GM23338 (cell line): ENCODE data around the gene ZNF219.

Source experiments
- CREB1 ChIP-seq: fragments of 250-450 bp; sonication (Bioruptor Pico); IDR thresholded peaks from 2 replicates; pipeline ENCODE4 v1.5.0; 2020; ENCODE audit warnings: low read depth, mild to moderate bottlenecking, moderate library complexity
- CTCF ChIP-seq, 2 experiments: fragments of 200-600 bp in 1 of 2; sonication (generic) in 1 of 2; conservative IDR thresholded peaks; 2 replicates each; pipeline versions ENCODE4 v1.5.1 to v1.6.1; 2016 to 2017; ENCODE audit warnings: antibody characterized with exemption in 2 of 2, low read depth in 2 of 2, mild to moderate bottlenecking in 2 of 2, moderate library complexity in 1 of 2
- ETS1 ChIP-seq: IDR thresholded peaks from 2 replicates; pipeline ENCODE4 v1.6.1; 2016; ENCODE audit warnings: antibody characterized with exemption
- EZH2 ChIP-seq: fragments of 200-600 bp; sonication (generic); IDR thresholded peaks from one replicate; pipeline ENCODE4 v1.8.0; 2017; ENCODE audit warnings: antibody characterized with exemption, mild to moderate bottlenecking, low read depth; ENCODE audit not compliant: unreplicated experiment
- EZH2phosphoT487 ChIP-seq: fragments of 200-600 bp; sonication (generic); IDR thresholded peaks from one replicate; pipeline ENCODE4 v1.8.1; 2018; ENCODE audit warnings: antibody characterized with exemption; ENCODE audit not compliant: unreplicated experiment
- JUNB ChIP-seq: IDR thresholded peaks from one replicate; pipeline ENCODE4 v1.6.1; 2016; ENCODE audit warnings: antibody characterized with exemption; ENCODE audit not compliant: unreplicated experiment
- NANOG ChIP-seq: IDR thresholded peaks from 2 replicates; pipeline ENCODE4 v1.6.1; 2016; ENCODE audit warnings: antibody characterized with exemption, borderline replicate concordance
- POLR2AphosphoS5 ChIP-seq: IDR thresholded peaks from 2 replicates; pipeline ENCODE4 v1.6.1; 2016; ENCODE audit warnings: antibody characterized with exemption, low read depth
- STAT1 ChIP-seq: IDR thresholded peaks from one replicate; pipeline ENCODE4 v1.6.1; 2016; ENCODE audit warnings: antibody characterized with exemption; ENCODE audit not compliant: unreplicated experiment
- ZNF331 ChIP-seq: fragments of 250-450 bp; sonication (Bioruptor Pico); IDR thresholded peaks from 2 replicates; pipeline ENCODE4 v1.5.0; 2020; ENCODE audit warnings: low read depth, mild to moderate bottlenecking, moderate library complexity
- TF ChIP-seq, protein P1 (sequence below): IDR thresholded peaks from one replicate; pipeline ENCODE4 v1.6.1; 2018; ENCODE audit warnings: antibody characterized with exemption; ENCODE audit not compliant: unreplicated experiment

DNA sequence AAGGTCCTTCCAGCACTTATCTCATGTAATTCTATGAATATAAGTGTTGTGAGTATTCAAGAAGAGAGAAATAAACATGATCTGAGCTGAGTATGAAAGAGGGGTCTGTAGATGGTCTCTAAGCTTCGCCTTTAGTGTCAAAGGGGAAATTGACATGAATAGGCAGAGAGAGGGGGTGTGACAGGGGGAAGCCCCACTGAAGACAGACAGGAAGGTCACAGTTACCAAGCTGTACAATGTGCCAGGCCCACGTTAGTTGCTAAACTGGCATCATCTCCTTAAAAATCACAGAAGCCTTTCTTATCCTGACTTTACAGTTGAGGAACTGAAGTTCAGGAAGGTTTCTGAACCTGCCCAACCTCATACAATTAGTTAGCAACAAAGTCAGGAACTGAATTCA, 20.8 kb downstream of the ZNF219 start:
- TF ChIP-seq JUNB (no peak), CTCF (conservative IDR thresholded peaks at IDR 0.05; ENCODE audit: low read depth in 2 of 2) (no peak), EZH2phosphoT487 (no peak), EZH2 (no peak), POLR2AphosphoS5 (no peak), NANOG (no peak), ZNF331 (CRISPR knock-in tag) (no peak), CREB1 (CRISPR knock-in tag) (no peak), ETS1 (no peak), STAT1 (no peak)
- TF ChIP-seq, protein P1, sequence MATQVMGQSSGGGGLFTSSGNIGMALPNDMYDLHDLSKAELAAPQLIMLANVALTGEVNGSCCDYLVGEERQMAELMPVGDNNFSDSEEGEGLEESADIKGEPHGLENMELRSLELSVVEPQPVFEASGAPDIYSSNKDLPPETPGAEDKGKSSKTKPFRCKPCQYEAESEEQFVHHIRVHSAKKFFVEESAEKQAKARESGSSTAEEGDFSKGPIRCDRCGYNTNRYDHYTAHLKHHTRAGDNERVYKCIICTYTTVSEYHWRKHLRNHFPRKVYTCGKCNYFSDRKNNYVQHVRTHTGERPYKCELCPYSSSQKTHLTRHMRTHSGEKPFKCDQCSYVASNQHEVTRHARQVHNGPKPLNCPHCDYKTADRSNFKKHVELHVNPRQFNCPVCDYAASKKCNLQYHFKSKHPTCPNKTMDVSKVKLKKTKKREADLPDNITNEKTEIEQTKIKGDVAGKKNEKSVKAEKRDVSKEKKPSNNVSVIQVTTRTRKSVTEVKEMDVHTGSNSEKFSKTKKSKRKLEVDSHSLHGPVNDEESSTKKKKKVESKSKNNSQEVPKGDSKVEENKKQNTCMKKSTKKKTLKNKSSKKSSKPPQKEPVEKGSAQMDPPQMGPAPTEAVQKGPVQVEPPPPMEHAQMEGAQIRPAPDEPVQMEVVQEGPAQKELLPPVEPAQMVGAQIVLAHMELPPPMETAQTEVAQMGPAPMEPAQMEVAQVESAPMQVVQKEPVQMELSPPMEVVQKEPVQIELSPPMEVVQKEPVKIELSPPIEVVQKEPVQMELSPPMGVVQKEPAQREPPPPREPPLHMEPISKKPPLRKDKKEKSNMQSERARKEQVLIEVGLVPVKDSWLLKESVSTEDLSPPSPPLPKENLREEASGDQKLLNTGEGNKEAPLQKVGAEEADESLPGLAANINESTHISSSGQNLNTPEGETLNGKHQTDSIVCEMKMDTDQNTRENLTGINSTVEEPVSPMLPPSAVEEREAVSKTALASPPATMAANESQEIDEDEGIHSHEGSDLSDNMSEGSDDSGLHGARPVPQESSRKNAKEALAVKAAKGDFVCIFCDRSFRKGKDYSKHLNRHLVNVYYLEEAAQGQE: no peak
